Measurements from ENCODE around the gene DYNC1I1.

DNA sequence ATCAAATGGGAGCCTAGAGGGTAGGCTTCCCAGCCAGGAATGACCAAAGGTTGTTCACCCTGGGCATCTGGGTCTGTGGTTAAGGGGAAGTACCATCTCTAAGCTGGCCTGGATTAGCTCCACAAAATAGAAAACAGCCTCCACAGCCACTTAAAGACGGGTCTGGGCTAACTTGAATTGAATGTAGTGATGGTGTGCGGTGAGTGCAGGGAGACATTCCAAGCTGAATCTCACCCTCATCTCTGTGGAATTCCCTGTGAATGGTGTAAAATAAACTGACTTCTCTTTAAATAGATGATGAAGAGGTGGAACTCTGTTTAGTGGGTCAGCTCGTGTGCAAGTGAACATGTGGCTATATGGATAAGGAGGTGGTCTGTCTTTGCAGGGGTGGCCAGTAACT is 251.0 kb downstream of the DYNC1I1 start:
- no peak for TF ChIP-seq POLR2A (IDR thresholded peaks at IDR 0.05)
- no peak for TF ChIP-seq CTCF (IDR thresholded peaks at IDR 0.05)
- TF ChIP-seq EP300 (IDR thresholded peaks at IDR 0.05), result no peak

Measured in suprapubic skin (tissue), 3 donors.